ENCODE results near the gene COL4A2.

- TF ChIP-seq CTCF (conservative IDR thresholded peaks at IDR 0.05; ENCODE audit: low read length) (no peak), EZH2phosphoT487 (IDR thresholded peaks at IDR 0.05; ENCODE audit: borderline replicate concordance) (no peak)
Measured at GRCh38 chr13:110523180-110523579, 216.1 kb downstream of the COL4A2 start.
